Keratinocyte (primary cell): ENCODE measurements around the gene IFT43. TPM values are rescaled to one million over a fixed set of nuclear protein-coding genes. Genes with fewer than 3 reads are reported as not detected.

ENCODE experiments used
- DNase-seq: peaks from one replicate; pipeline ENCODE4 v3.0.0-alpha.2; 2011; ENCODE audit warnings: low read depth, missing footprints, low spot score
- FAIRE-seq: peaks from 2 replicates; lab custom pipeline; 2011; peaks lifted over from hg19 to GRCh38; lab: Jason Lieb, UNC
- H2AFZ ChIP-seq: 2 replicates; pipeline ENCODE4 v1.6.0; 2012; ENCODE audit warnings: low read length, control low read depth, inconsistent platforms; ENCODE audit not compliant: control insufficient read depth
- H3K27ac ChIP-seq: 2 replicates; pipeline ENCODE4 v1.5.1; 2011; ENCODE audit warnings: low read length; ENCODE audit not compliant: control insufficient read depth, insufficient read depth
- H3K27me3 ChIP-seq: 3 replicates; pipeline ENCODE4 v1.6.0; 2011; ENCODE audit warnings: low read length; ENCODE audit not compliant: control insufficient read depth, insufficient read depth; ENCODE audit errors: extremely low read depth
- H3K36me3 ChIP-seq, 2 experiments: 2 replicates in 1 of 2; 3 replicates in 1 of 2; pipeline ENCODE4 v1.5.1; 2011; ENCODE audit warnings: low read length in 2 of 2, mild to moderate bottlenecking in 1 of 2; ENCODE audit not compliant: control insufficient read depth in 2 of 2, insufficient read depth in 2 of 2; ENCODE audit errors: extremely low read depth in 1 of 2
- H3K4me1 ChIP-seq: 3 replicates; pipeline ENCODE4 v1.5.1; 2011; ENCODE audit warnings: low read length; ENCODE audit not compliant: control insufficient read depth, insufficient read depth; ENCODE audit errors: extremely low read depth
- H3K4me2 ChIP-seq: 3 replicates; pipeline ENCODE4 v1.6.0; 2011; ENCODE audit warnings: low read depth, low read length; ENCODE audit not compliant: control insufficient read depth, insufficient read depth; ENCODE audit errors: extremely low read depth
- H3K4me3 ChIP-seq, 3 experiments: fragments of 200-600 bp in 1 of 3; sonication (generic) in 1 of 3; 2 replicates in 2 of 3; 3 replicates in 1 of 3; pipeline ENCODE4 v1.5.1; 2011 to 2016; ENCODE audit warnings: low read length in 3 of 3, mild to moderate bottlenecking in 3 of 3, control low read depth in 2 of 3, inconsistent platforms in 1 of 3, low read depth in 1 of 3, mixed read lengths in 1 of 3, mixed run types in 1 of 3, moderate library complexity in 1 of 3; ENCODE audit not compliant: control insufficient read depth in 2 of 3, insufficient read depth in 2 of 3; ENCODE audit errors: extremely low read depth in 1 of 3
- H3K79me2 ChIP-seq: 2 replicates; pipeline ENCODE4 v1.6.0; 2012; ENCODE audit warnings: low read length; ENCODE audit not compliant: control insufficient read depth, insufficient read depth
- H3K9ac ChIP-seq: 3 replicates; pipeline ENCODE4 v1.6.0; 2011; ENCODE audit warnings: low read length; ENCODE audit not compliant: control insufficient read depth, insufficient read depth; ENCODE audit errors: extremely low read depth
- H3K9me1 ChIP-seq: 3 replicates; pipeline ENCODE4 v1.6.0; 2011; ENCODE audit warnings: low read length; ENCODE audit not compliant: control insufficient read depth, insufficient read depth; ENCODE audit errors: extremely low read depth
- H3K9me3 ChIP-seq: 2 replicates; pipeline ENCODE4 v1.5.1; 2012; ENCODE audit warnings: low read depth, low read length; ENCODE audit not compliant: control insufficient read depth
- H4K20me1 ChIP-seq: 3 replicates; pipeline ENCODE4 v1.6.0; 2011; ENCODE audit warnings: low read length; ENCODE audit not compliant: control insufficient read depth, insufficient read depth; ENCODE audit errors: extremely low read depth
- CTCF ChIP-seq, 3 experiments: IDR thresholded peaks in 1 of 3; conservative IDR thresholded peaks in 1 of 3; optimal IDR thresholded peaks in 1 of 3; 2 replicates in 2 of 3; 3 replicates in 1 of 3; pipeline versions ENCODE3 to v1.5.1; 2011; ENCODE audit warnings: low read length in 3 of 3, mild to moderate bottlenecking in 3 of 3, moderate library complexity in 2 of 3, control low read depth in 1 of 3, inconsistent platforms in 1 of 3; ENCODE audit not compliant: insufficient read depth in 2 of 3; ENCODE audit errors: extremely low read depth in 1 of 3
- EZH2 ChIP-seq: IDR thresholded peaks from one replicate; pipeline ENCODE4 v1.6.1; 2012; ENCODE audit warnings: inconsistent platforms, mild to moderate bottlenecking, low read length, moderate library complexity
- dilution Hi-C: fragments of 300-500 bp; cut with MboI; formaldehyde crosslinking; loops from one replicate; pipeline ENCODE4 v1.7.0; 2020; ENCODE audit warnings: low sequenced_read_pairs; ENCODE audit not compliant: extremely low pct_ligation_motif_present
- polyA plus RNA-seq, 5 experiments: library from polyadenylated mRNA; depleted of rRNA in 3 of 5; stranded (reverse) in 3 of 5; stranded (forward) in 1 of 5; unstranded in 1 of 5; fragments of >200 nt; gene quantifications; 1 replicate in 1 of 5; 2 replicates in 3 of 5; 3 replicates in 1 of 5; pipeline versions ENCODE4 v1.2.1 to v1.2.3, GENCODE V29; 2011 to 2012; ENCODE audit warnings: missing spikeins in 2 of 5, low read depth in 1 of 5, low replicate concordance in 1 of 5

IFT43 gene
- polyA plus RNA-seq, 1 donor (not counting 4 experiments of a cell fraction or from before 2014, with no cell fraction given) = 41.6 TPM

GRCh38 chr14:75996488-75996887 lies 10.9 kb downstream of the IFT43 start:
- Histone ChIP-seq H3K36me3 (peaks cover 14 to 20% of the 10 kb centered on the region in 2 experiments), H3K4me1 (no peaks in the 10 kb centered on the region), H3K9ac (no peak overlapping the region), H3K27me3 (no peaks in the 10 kb centered on the region), H3K27ac (no peak overlapping the region), H2AFZ (no peak overlapping the region), H3K9me3 (no peaks in the 10 kb centered on the region), H3K9me1 (no peaks in the 10 kb centered on the region), H3K4me3 (no peak overlapping the region), H4K20me1 (no peaks in the 10 kb centered on the region), H3K4me2 (no peak overlapping the region), H3K79me2 (no peaks in the 10 kb centered on the region)
- TF ChIP-seq CTCF (optimal IDR thresholded peaks at IDR 0.05 in 1 of 3, IDR thresholded peaks at IDR 0.05 in 1 of 3, conservative IDR thresholded peaks at IDR 0.05 in 1 of 3; ENCODE audit: extremely low read depth in 1 of 3, insufficient read depth in 2 of 3, low read length in 3 of 3) = no peak
- no peak for TF ChIP-seq EZH2
- no peak for DNase-seq
- FAIRE-seq = no peak
- dilution Hi-C loops = no loop called here

- no peak for FAIRE-seq
- DNase-seq = no peak
- Histone ChIP-seq H3K27ac (no peak overlapping the region), H3K27me3 (no peaks in the 10 kb centered on the region), H3K79me2 (no peaks in the 10 kb centered on the region), H4K20me1 (no peaks in the 10 kb centered on the region), H2AFZ (no peak overlapping the region), H3K9ac (no peak overlapping the region), H3K9me3 (no peaks in the 10 kb centered on the region), H3K4me2 (no peak overlapping the region), H3K4me1 (no peaks in the 10 kb centered on the region), H3K4me3 (no peak overlapping the region), H3K36me3 (peaks cover 12 to 22% of the 10 kb centered on the region in 2 experiments), H3K9me1 (no peaks in the 10 kb centered on the region)
- no peak for TF ChIP-seq CTCF (optimal IDR thresholded peaks at IDR 0.05 in 1 of 3, IDR thresholded peaks at IDR 0.05 in 1 of 3, conservative IDR thresholded peaks at IDR 0.05 in 1 of 3; ENCODE audit: extremely low read depth in 1 of 3, insufficient read depth in 2 of 3, low read length in 3 of 3)
- no peak for TF ChIP-seq EZH2
- dilution Hi-C loops = no loop called here
Observed at GRCh38 chr14:75999511-76000190, 14.1 kb downstream of the IFT43 start.
